NOMO-1 treated with dmso at 0.1 percent for 144 hours (cell line): ENCODE measurements around the gene KRT28.
"Not testable (repeated sequence)": the region's sequence is repeated elsewhere in the genome, so short reads cannot be mapped to it uniquely, and the experiment has no call there.

Experiments used
- DNase-seq: peaks from one replicate; lab custom pipeline; 2025; ENCODE audit not compliant: unreplicated experiment; lab: John Stamatoyannopoulos, UW

The KRT28 gene

DNA sequence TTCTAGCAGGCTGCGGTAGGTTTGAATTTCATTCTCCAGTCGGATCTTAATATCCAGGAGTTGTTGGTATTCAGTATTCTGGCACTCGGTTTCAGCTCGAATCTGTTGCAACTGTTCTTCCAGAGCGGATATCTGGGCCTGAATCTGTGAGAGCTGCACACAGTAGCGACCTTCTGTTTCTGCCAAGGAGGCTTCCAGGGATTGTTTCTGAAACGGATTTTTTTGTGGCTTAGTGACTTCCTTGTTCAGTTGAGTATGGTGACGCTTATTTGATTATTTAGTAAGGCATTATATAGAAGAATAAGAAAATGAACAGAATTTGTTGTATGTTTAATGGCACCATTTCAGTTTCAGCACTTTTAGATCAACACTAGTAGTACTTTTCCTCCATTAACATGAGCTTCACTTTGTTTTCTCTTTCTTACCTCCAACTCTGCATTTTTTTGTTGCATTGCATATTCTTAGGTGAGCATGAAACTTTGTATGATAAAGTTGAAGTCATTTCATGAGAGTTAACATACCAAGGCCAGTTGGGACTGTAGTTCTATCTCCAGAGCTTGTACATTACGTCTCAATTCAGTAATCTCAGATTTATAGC lies 19.9 kb upstream of the KRT28 start:
- DNase-seq = no peak

DNA sequence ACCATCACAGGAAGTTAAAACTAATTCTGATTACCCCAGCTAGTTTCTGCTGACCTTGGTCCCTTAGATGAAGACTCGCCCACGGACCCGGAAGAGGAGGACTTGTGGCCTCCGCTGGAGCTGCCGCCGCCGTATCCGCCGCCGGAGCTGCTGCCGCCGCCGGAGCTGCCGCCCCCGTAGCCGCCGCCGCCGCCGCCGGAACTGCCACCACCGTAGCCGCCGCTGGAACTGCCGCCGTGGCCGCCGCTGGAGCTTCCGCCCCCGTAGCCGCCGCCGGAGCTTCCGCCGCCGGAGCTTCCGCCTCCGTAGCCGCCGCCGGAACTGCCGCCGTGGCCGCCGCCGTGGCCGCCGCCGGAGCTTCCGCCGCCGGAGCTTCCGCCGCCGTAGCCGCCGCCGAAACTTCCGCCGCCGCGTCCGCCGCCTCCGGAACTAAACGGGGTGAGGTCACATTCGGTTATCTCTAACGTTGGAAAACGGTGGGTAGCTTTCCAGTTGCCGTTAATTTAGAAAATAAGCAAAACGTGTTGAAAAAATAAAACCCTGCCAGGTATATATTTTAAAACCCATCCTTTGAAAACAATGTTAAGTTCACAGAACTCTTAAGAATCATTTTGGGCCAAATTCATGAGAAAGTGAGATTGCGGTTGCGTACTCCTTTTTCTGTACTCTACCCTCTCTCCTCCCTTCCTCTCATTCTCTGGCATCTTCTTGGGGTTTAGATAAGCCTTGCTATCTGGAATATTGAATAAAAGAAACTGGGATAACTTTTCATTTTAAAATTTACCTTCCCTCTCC lies 19.2 kb upstream of the KRT28 start:
- peak; percentile 63 for DNase-seq

DNA sequence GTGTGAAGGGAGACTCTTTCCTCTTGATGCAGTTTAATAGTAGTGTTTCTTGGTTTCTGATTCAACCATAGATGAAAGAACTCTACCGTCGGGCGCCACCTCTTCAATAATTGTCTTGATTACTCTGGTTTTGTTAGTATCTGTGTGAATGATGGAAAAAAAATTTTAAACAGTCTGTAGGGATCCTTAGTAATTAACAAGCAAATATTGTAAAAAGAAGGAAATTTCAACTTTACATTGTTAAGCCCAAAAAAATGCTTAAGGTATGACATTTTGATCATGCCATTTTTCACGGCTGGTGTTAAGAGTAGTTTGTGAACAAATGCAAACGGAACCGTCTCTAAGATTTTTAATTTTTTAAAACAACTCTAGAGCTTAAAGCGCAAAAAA lies 18.6 kb upstream of the KRT28 start:
- no peak for DNase-seq

DNA sequence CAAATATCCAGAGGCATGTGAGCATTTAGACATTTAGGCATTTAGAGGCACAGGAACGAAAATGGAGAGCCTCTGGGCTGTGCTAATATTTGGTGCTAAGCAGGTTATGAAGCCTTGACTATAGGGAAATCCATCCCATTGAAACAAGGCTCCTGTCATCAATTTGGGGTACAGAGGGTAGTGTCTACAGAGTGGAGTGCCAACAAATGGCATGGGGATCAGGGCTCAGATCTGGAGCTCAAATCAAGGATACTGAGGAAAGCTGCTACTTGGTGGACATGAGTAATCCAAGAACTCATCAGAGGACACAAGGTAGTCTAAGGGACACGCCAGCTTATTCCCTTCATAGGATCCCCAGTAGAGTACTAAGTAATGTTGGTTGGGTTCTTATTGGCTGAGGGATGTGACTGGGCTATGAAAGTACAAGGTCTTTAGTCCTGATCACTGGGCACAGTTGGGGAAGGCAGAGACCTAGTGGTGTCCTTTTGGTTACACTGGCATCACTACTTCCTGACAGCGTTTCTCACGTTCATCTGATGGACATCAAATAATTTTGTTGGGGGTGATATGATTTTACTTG lies 17.4 kb upstream of the KRT28 start:
- DNase-seq = no peak

DNA sequence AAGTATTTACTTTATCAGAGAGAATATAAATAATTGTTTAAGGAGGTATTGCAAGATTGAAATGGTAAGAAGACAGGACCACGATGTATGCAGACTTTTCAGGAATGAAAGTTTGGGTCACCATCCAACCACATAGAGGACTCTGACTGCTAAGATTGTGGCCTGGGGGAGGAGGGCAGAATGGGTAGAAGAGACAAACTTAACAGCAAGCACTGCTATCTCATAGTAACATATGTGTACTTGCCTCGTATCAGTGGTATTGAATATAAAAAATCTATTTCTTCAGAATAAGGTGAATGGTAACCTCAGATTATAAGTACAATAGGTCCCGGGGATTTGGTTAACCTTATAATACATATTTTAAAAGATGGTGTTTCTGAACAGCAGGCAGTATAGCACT lies 16.8 kb upstream of the KRT28 start:
- DNase-seq = no peak

DNA sequence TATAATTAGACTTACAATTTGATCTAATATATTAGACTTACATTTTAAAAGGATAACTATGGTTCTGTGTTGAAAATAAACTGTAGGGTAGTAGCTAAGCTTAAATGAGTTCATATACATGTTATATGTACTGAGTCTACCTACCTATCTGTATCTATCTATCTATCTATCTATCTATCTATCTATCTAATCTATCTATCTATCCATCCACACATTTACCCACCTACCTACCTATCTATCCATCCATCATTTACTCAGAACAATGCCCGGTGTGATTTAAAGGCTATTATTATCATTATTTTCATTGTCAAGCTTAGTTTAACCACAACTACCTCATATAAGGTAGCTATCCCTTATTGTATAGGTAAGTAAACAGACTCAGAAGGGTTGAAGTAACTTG lies 15.6 kb upstream of the KRT28 start:
- DNase-seq = no peak

DNA sequence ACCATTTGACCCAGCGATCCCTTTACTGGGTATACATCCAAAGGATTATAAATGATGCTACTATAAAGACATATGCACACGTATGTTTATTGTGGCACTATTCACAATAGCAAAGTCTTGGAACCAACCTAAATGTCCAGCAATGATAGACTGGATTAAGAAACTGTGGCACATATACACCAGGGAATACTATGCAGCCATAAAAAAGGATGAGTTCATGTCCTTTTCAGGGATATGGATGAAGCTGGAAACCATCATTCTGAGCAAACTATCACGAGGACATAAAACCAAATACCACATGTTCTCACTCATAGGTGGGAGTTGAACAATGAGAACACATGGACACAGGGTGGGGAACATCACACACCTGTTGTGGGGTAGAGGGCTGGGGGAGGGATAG lies 14.9 kb upstream of the KRT28 start:
- DNase-seq = not testable (repeated sequence)

DNA sequence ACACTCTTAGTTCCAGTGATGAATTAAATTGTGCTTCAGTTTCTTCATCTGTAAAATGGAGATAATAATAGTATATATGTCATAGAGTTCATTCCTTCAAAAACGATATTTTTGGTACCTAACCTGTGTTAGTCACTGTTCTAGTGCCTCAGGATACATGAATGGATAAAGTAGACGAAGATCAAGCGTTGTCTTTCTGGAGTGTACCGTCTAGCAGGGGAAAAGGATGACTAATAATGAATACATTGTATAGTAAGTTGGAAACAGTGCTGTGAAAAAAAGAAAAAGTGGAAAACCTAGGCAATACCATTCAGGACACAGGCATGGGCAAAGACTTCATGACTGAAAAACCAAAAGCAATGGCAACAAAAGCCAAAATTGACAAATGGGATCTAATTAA lies 14.0 kb upstream of the KRT28 start:
- DNase-seq = no peak

DNA sequence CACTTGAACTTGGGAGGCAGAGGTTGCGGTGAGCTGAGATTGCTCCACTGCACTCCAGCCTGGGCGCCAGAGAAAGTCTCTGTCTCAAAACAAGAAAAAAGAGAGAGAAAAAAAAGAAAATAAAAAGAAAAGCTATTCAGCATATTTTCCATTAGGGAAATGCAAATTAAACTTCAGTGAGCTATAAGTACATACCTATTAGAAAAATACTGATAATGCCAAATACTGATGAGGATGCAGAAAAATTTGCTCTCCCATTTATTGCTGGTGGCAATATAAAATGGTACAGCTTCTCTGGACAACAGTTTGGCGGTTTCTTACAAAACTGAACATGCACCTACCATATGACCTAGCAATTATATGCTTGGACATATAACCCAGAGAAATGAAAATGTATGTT lies 12.9 kb upstream of the KRT28 start:
- no peak for DNase-seq

DNA sequence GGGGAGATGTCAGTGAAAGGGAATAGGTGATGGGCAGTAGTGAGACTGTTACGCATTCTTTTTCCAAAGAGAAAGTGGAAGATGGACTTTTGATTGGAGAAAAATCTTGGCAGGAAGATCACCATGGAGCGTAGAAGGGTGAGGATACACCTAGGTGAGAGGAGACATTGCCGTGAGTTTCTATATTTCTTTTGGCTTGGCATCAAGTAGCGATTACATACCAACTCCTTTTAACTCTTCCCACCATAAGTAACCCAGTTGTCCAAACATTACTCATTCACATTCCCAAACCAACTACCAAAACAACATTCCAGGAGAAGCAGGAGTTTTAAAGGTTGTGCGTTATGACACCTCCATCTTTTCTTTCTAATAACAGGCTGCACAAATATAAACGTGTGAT lies 10.7 kb upstream of the KRT28 start:
- DNase-seq = no peak

DNA sequence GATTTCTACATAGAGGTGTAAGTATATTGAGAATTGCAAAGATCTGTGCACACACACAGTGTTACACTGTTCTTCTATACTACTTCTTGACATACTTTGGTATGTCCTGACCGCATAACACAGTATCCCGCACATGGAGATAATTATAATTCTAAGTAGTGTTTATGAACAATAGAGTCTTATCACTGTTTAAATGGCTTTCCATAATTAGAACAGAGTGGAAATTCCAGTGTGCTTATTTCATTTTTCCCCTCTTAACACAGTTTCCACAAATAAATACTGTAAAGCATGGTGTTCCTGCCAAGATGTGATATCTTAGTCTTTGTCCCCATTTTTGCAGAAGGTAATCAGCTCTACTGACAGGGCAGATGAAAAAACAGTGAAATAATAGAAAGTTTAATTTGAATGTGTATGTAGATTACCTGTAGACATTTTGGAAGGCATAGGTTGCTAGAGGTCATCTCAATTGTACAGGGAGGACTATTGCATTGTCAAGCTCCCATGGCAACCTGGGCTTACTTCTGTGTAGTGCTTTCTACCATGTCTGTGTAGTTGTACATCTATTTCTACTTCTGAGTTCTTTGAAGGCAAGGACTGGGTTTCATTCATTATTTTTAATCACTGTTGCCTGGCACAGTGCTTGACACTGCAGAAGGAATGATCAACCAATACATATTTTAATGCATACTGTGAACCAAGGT lies 10.1 kb upstream of the KRT28 start:
- DNase-seq = no peak

DNA sequence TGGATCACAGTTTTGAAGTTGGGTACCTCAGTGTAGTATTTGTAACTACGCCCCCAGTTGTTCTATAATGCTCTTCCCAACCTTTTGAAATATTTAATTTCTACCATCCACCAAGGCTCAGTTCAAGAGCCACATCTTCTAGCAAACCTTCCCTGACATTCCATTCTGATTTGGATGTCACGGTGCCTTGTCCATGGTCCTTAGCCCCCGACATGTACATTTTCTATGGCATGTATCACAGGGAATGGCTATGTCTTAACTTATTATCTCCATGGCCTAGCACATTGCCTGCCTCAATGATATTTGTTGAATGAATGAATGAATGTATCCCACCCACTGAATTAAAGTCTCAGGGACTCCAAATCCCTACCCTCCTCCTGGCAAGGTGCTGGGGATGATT lies 6.4 kb upstream of the KRT28 start:
- no peak for DNase-seq

DNA sequence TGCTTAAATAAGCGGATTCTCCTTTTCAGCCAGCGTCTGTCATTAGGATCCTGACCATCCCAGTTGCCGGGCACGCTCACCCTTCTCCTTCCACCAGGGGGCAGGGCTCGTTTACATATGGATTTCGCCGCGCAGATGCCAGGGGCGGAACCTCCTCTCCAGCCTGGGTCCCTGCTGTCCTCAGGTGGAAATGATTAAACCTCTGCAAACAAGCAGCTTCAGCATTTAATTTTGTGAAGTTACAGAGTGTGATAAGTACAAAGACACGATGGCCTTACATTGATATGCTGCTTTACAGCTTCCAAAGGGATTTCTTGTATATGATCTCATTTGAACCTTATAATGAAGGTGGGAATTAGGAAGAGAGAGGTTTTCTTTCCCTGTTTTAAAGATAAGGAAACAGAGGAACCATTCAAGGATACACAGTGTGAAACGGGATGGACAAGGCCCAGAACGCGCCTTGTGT lies 3.9 kb upstream of the KRT28 start:
- peak; percentile 49 for DNase-seq

DNA sequence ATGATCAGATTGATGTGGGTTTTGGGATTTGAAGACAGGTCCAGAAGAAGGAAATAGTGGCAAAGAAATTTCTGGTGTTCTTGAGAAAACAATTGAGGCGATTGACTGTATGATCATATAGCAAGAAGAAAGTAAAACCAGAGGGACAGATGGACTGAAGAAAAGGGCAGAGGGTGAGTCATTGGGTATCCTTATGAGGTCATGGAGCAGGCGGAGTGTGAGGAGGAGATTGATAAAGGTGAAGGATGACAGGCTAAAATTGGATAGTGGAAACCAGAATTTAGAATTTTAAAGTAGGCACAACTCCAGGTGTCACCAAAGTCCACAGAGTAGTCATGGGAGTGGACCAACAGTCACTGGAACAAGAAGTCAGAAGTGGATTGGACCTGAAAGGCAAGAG lies 1.4 kb upstream of the KRT28 start:
- no peak for DNase-seq

DNA sequence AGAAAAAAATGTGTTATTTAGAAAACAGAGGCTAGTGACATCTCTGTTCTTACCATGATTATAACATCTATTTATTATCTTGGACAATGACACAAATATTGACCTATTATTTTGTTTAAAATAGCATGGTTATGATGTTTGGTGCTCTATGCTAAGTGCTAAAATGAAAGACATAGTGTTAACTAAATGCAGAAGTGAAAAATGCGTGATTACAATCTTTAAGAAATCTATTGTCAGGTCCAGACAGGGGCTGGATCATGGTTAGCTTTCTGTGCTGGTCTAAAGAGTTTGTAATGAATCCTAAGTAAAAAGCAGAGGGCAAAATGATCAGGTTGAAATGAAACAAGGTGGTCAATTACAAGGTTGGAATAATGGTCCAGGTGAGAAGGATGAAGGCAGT lies 622 bp upstream of the KRT28 start:
- no peak for DNase-seq

DNA sequence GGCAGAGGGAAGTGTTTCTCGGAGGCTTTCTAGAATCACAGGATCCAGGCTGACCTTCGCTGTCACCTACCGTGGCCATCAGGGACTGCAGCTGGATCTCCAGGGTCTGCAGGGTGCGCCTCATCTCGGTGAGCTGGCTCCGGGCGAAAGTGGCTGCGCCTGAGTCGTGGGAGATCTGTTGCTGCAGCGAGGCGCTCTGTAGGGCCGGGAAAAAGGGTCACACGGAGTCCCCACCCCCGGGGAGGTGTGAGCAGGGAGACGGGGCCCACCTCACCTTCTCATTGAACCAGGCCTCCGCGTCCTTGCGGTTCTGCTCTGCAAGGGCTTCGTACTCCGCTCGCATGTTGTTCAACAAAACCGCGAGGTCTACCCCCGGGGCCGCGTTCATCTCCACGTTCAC lies 2.9 kb downstream of the KRT28 start:
- no peak for DNase-seq

DNA sequence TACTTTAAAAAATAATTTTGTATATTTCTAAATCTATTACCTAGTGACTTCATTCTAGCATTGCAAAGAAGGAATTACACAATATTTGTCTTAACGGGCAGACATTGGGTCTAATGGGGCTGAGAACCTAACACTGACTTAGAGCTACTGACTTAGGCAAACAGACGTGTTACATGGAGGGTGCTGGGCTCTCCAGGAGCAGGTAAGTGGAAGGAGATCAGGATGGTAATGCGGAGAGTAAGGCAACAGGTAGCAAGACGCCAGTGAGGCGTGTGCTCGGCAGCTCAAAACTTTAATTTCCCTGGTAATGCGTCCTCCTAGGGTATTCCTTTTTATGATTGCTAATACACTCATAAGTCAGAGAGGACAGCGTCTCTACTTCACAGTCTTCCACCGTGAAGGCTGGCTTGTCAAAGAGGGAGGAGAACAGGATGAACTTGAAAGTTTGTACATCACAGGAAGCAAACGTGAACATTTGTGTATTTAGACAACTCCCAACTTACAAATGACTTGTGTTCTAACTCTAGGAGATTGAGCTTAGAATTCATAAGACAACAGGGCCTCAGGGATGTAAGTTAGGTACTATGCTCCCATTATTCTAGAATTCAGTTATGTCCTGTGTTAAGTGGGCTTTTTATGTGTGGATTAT lies 4.6 kb downstream of the KRT28 start:
- DNase-seq = no peak

DNA sequence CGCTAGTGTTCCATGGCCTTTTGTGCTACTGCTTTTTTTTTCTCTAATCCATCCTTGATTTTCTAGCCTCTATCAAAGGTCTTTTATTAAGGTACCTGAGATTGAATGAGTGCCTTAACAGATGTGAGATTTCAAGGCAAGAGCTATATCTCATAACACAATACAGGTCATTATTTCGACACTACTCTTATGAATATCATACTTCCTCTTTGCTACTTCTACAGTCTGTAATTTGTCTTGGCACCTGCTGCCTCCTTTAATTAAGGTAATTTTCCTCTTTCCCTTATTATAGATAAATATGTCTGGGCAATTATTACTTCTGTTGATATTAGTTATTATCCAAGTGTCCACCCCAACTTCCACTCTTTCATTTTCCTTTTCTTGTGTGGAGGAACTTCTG lies 5.3 kb downstream of the KRT28 start:
- DNase-seq = peak; percentile 34

DNA sequence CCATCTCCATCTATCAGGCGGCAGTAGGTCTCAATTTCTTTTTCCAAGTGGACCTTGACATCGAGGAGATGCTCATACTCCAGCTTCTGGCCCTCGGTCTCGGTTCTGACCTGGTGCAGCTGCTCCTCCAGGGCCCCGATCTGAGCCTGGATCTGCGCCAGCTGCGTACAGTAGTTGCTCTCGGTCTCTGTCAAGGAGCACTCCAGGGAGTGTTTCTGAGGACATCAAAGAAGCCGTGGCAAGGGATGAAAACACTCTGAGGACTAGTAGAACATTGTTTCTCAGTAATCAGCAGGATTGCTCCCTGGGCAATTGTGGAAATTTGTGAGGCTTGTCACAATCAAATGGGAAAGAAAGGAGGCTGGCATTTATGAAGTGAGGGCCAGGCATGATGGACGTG lies 5.9 kb downstream of the KRT28 start:
- DNase-seq = no peak

DNA sequence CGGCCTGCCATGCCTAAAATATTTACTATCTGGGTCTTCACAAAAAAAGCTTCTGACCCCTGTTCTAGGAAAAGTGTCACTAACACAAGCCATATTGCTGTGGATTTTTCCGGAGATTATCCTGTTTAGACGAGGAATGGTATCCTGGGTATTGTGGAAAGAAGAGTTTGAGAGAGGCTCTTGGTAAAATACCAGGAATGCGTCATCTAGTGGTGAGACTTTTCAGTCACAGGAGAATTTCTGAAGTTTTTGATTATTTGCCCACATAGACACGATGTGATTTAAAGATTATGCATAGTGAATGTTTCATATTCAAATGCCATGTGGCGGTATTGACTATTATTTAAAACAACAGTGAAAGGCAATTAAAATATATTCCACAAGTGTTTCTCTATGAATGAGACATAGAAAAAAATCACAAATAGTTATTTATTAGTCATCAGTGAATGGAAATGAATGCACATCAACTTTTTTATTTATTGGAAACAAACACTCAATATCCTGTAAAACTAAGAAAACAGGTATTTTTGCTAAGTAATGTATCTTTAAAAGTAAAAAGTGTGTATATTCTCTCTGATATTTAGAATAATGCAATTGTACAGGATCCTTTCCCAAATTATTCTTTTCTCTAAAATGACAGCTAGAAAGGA lies 7.8 kb downstream of the KRT28 start:
- no peak for DNase-seq

DNA sequence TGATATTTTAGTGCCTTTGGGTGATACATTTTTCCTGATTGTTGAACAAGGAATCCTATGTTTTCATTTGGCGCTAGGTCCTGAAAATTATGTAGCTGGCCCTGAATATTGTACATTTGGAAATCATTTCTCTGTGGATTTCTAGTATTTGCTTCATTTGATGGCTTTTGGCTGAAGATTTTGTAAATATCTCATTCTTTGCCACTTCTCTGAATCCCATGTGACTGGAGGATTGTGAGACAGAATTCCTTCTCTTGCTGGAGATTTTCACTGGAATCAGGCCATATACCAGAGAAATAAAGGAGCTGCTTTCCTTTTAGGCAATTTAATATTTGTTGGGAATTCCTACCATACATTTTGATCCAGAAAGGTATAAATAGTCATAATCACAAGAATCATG lies 8.6 kb downstream of the KRT28 start:
- no peak for DNase-seq
